Measurements from ENCODE around the gene MEIKIN. TPM values are rescaled to one million over a fixed set of nuclear protein-coding genes. Genes with fewer than 3 reads are reported as not detected.

MEIKIN gene
- polyA plus RNA-seq, 6 donors from 2014 or later: not detected

DNA sequence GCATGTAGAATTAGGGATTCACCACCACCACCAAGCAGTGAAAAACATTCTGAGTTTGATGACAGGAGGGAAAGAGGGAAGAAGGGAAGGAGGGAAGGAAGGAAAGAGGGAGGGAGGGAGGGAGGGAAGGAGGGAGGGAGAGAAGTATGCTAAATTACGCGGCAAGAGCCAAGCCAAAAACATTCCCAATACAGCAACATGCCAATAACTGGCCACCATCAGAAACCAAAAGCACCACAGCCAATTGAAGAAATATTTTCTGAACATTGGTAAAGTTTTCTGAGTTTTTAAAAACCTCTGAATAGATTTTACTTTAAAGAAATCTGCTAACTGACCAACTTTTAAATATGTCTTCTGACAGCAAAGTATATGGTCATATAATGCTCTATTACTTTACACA, 184.7 kb downstream of the MEIKIN start:
- DNase-seq: no peak
- Mint-ChIP-seq H3K4me1 (peaks cover 35 to 52% (median 46%) of the 10 kb centered on the region in 3 donors), H3K9me3 (peaks cover 0 to 15% (median 8%) of the 10 kb centered on the region in 7 donors), H3K4me3 (no peak overlapping the region), H3K36me3 (peaks cover 13 to 14% of the 10 kb centered on the region in 2 donors), H3K27ac (peak overlapping the region in 1 of 6 donors; percentile 65), H3K27me3 (no peaks in the 10 kb centered on the region)
- no peak for ATAC-seq (ENCODE audit: low read depth in 2 of 2)

DNA sequence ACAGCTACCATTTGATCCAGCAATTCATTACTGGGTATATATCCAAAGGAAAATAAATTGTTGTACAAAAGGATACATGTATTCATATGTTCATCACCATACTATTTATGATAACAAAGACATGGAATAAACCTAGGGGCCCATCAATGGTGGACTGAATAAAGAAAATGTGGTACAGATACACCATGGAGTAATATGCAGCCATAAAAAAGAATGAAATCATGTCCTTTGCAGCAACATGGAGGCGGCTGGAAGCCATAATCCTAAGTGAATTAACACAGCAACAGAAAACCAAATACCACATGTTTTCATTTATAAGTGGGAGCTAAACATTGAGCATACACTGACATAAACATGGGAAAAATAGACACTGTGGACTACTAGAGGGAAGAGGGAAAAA, 185.8 kb downstream of the MEIKIN start:
- H3K4me1 Mint-ChIP-seq: peaks cover 35 to 51% (median 44%) of the 10 kb centered on the region in 3 donors
- H3K36me3 Mint-ChIP-seq: peaks cover 9 to 13% of the 10 kb centered on the region in 2 donors
- H3K27ac Mint-ChIP-seq: peak overlapping the region in 1 of 6 donors; percentile 48
- DNase-seq (no peak), ATAC-seq (ENCODE audit: low read depth in 2 of 2) (no peak)
- no peaks in the 10 kb centered on the region for H3K27me3 Mint-ChIP-seq
- peak overlapping the region in 2 of 8 donors; percentile 8 to 47 for H3K4me3 Mint-ChIP-seq
- peaks cover 0 to 15% (median 8%) of the 10 kb centered on the region in 7 donors for H3K9me3 Mint-ChIP-seq

DNA sequence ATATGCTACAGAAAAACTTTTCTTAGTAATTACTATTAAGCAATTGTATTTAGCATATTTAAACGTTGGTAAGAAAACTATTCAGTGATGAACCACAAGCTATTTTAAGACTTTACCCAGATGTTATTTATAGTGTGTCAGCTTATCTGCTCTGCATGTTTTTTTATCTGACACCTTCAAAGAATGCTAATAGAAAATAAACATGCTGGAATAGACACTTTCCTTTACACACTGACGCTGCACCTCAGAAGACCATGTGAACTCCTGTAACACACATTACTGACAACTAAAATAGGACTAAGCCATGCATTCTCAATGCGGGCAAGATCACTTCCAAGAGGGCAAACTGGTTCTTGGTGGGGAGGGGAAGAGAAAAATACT, 187.0 kb downstream of the MEIKIN start:
- DNase-seq (no peak), ATAC-seq (ENCODE audit: low read depth in 2 of 2) (no peak)
- H3K36me3 Mint-ChIP-seq: peaks cover 5 to 11% of the 10 kb centered on the region in 2 donors
- H3K4me3 Mint-ChIP-seq: peak overlapping the region in 7 of 8 donors; percentile 29 to 80 (median 42)
- H3K27me3 Mint-ChIP-seq: no peaks in the 10 kb centered on the region
- peaks cover 0 to 12% (median 5%) of the 10 kb centered on the region in 7 donors for H3K9me3 Mint-ChIP-seq
- peaks cover 39 to 58% (median 43%) of the 10 kb centered on the region in 3 donors for H3K4me1 Mint-ChIP-seq
- H3K27ac Mint-ChIP-seq: peak overlapping the region in 4 of 6 donors; percentile 1 to 76 (median 19)

DNA sequence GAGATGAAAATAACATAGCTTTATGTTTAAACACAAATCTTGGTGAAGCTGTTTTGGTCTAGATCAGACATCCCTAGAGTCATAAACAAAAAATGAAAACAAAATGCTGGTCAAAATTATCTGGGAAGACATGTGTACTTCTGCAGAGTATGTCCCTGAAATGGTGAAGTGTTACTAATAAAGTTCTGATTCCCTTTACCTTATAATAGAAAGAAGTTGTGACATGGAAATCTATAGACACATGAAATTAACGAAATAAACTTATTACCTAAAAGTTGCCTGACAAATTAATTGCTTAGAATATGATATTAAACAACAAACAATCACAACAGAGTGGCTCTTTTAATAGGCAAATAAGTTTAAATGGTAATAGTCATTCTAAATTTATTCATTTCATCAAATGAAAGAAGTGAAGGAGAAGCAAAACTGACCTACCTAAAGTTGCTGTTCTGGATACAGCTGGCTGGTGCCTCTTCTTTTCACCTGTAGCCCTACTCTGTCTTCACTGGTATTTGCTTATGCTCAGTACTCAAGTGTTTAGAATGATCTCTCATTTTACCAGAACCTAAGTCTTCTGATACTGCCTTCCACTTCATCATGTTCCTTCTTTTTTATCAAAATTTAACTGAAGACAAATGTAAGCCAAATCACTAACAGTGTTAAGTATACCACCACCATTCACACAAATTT, 187.5 kb downstream of the MEIKIN start:
- H3K9me3 Mint-ChIP-seq: peaks cover 0 to 8% (median 2%) of the 10 kb centered on the region in 7 donors
- H3K27me3 Mint-ChIP-seq: no peaks in the 10 kb centered on the region
- peak overlapping the region in 3 of 6 donors; percentile 1 to 76 (median 12) for H3K27ac Mint-ChIP-seq
- H3K4me1 Mint-ChIP-seq: peaks cover 35 to 54% (median 48%) of the 10 kb centered on the region in 3 donors
- peaks cover 5 to 6% of the 10 kb centered on the region in 2 donors for H3K36me3 Mint-ChIP-seq
- ATAC-seq (ENCODE audit: low read depth in 2 of 2) (no peak), DNase-seq (no peak)
- H3K4me3 Mint-ChIP-seq: peak overlapping the region in 2 of 8 donors; percentile 52 to 80

Other genes starting within 250 kb of the MEIKIN start
- gene FNIP1, start 148.6 kb downstream of the MEIKIN start, polyA plus RNA-seq (ENCODE audit: low read depth in 6 of 6): 10 to 100 TPM; 26.8 to 40.0 (median 32.7) TPM
- under 1 TPM in 1 of 6 donors, not detected in 5; 0.16 TPM for gene ACSL6, start 66.0 kb upstream of the MEIKIN start, polyA plus RNA-seq (ENCODE audit: low read depth in 6 of 6)
- not detected for gene IL3, start 115.0 kb upstream of the MEIKIN start, polyA plus RNA-seq (ENCODE audit: low read depth in 6 of 6)
- gene CSF2, start 128.1 kb upstream of the MEIKIN start, polyA plus RNA-seq (ENCODE audit: low read depth in 6 of 6): not detected

All from naive B cell (primary cell).